Cerebellar cortex (tissue), 1 donor: ENCODE results near the gene CHADL.

Source experiments
- DNase-seq: peaks from one replicate; pipeline ENCODE4 v3.0.0-alpha.2; 2015; ENCODE audit warnings: low spot score

Gene CHADL

GRCh38 chr22:41256254-41257253 is 15.8 kb upstream of the CHADL start:
- no peak for DNase-seq

DNA sequence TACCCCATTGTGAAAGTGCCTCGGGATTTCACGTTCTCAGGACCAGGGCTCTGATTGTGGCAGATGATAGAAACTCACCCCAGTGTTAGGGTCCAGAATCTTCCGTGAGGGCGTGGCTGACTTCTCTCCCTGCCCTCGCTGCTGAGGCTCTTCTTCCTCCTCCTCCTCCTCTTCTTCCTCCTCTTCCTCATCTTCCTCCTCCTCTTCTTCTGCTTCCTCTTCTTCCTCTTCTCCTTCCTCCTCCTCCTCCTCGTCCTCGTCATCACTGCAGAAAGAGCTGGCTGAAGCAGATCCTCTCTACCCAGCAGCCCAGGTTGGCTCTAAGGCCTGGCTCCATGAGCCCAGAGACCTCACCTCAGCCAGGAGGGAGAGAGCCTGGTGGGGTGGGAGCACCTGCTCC is 13.5 kb upstream of the CHADL start:
- DNase-seq, result no peak

GRCh38 chr22:41252365-41252764 is 11.6 kb upstream of the CHADL start:
- DNase-seq, result no peak

GRCh38 chr22:41250127-41250526 is 9.4 kb upstream of the CHADL start:
- no peak for DNase-seq

- no peak for DNase-seq
These were observed 8.7 kb upstream of the CHADL start for GRCh38 chr22:41249442-41249841.

GRCh38 chr22:41248758-41249157 is 8.0 kb upstream of the CHADL start:
- no peak for DNase-seq

DNA sequence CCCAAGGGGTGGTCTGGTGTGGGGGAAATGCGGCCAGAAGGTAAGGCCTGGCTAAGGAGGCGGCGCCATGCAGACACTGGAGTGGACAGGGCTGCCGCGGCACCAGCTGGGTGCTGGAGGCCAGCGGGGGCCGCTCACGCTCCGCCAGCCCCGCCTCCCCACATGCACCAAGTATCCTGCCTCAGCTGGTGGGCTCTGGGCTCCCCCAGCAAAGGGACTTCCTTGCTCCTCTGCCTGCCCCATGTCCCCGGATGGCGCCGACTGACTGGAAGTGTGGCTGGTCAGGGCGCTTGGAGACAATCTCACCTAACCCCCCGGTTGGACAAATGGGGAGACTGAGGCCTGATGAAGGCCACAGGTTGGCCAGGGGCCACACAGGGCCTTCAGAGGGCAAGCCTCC is 7.6 kb upstream of the CHADL start:
- no peak for DNase-seq

- DNase-seq, result no peak
These were observed 7.0 kb upstream of the CHADL start for GRCh38 chr22:41247703-41248102.

DNA sequence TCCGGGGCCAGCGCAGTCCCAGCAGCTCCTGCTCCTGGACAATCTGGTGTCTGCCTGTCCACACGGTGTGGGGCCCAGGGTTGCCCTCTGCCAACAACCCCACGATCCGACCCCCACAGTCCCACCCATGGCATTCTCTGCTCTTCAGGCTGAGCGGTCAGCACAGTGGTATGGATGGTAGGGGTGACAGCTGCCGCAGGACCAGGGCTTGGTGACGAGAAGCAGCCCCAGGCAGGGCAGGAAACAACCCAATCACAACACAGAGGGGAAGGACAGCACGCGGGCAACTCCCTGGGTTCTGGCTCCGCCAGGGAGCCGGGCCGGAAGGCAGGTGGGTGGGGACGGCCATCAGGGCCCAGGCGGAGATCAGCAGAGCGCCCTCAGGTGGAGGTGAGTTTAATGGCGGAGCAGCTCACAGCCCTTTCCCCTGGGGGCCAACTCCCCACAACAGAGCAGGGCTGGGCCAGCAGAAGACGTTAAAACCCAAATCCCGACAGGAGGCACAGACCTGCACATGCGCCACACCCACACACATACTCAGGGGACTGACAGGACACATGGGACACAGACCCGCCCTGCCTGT is 5.3 kb upstream of the CHADL start:
- DNase-seq, result no peak

- no peak for DNase-seq
These were observed 2.6 kb upstream of the CHADL start for GRCh38 chr22:41243361-41243760.

DNA sequence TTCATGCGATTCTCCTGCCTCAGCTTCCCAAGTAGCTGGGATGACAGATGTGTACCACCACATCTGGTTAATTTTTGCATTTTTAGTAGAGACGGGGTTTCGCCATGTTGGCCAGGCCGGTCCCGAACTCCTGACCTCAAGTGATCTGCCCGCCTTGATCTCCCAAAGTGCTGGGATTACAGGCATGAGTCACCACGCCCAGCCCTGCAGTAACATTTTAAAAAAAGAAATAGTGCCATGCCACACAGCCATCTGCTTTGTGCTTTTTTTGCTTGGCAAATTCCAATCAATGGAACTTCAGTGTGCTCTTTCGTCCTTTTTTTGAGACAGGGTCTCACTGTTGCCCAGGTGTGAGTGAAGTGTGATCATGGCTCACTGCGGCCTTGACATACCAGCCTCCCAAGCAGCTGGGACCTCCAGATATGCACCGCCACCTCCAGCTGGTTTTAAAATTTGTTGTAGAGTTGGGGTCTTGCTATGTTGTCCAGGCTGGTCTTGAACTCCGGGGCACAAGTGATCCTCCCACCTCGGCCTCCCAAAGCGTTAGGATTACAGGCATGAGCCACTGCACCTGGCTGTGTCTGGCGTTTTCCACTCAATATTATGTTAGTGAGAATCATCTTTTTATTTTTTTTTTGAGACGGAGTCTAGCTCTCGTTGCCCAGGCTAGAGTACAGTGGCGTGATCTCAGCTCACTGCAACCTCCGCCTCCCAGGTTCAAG is 1.8 kb upstream of the CHADL start:
- no peak for DNase-seq

DNA sequence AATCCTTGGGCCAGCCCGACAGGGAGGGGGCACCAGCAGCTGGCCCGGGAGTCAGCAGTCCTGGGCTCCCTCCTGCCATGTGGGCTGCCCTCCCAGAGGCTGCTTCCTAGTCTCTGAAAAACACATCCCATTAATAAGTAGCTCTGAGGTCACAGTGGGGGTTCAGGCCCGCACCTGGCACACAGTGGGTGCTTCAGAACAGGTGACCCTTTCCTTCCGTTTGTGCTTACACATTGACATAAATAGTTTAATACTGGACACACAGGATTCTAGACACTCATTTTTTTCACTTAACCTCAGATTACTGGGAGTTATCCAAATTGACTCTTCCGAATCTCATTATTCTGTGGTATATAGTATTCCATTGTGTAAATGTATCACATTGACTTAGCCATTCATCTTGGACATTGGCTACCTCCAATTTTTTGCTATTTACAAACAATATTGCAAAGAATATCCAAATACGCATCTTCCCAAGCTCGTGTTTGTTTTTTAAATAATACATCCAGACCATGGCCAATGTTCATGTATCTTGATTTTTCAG is 474 bp upstream of the CHADL start:
- no peak for DNase-seq

- no peak for DNase-seq
These were observed 1.1 kb downstream of the CHADL start for GRCh38 chr22:41239443-41240128.

- no peak for DNase-seq
These were observed 1.9 kb downstream of the CHADL start for GRCh38 chr22:41238570-41239442.

DNA sequence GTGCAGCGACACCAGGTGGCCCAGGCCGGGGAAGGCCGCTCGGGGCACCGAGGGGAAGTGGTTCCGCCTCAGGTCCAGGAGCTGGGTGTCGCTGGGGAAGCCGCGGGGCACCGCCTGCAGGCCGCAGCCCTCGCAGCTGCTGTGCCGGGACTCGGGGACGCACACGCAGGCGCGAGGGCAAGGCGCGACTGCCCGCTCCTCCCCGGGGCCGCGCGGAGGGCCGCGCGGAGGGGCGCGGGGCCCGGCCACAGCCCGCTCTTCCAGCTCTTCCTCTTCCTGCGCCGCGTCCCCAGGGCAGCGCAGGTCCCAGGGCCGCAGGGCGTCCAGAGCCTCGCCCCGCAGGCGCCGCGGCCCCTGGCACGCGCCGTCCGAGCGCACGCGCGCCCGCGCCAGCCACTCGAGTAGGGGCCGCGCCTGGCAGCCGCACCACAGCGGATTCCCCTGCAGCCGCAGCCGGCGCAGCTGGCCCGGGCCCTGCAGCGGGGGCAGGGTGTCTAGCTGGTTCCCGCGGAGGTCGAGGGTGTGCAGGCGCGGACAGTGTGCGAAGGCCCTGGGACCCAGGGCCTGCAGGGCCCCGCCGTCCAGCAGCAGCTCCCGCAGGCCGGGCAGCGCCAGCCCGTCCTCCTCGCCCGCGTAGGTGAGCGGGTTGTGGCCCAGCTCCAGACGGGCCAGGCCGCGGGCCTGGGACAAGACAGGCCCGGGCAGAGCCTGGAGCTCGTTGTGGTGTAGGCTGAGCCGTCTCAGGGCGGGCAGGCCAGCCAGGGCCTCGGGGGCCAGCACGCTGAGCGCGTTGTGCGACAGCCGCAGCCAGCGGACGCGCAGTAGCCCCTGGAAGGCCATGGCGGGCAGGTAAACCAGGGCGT is 2.8 kb downstream of the CHADL start:
- DNase-seq, result peak; percentile 46

- DNase-seq, result no peak
These were observed 3.6 kb downstream of the CHADL start for GRCh38 chr22:41237036-41237706.

GRCh38 chr22:41234815-41235695 is 5.7 kb downstream of the CHADL start:
- DNase-seq, result peak; percentile 48

GRCh38 chr22:41231369-41231768 is 9.4 kb downstream of the CHADL start:
- DNase-seq, result no peak
